Neutrophil (primary cell): ENCODE results near the gene NPHP4.

Experiments used
- H3K27ac ChIP-seq: fragments of 200-600 bp; sonication (generic); 2 replicates; pipeline ENCODE4 v1.5.1; 2016; ENCODE audit warnings: mild to moderate bottlenecking, moderate library complexity
- H3K27me3 ChIP-seq: fragments of 200-600 bp; sonication (generic); 2 replicates; pipeline ENCODE4 v1.6.0; 2016; ENCODE audit warnings: mild to moderate bottlenecking
- H3K36me3 ChIP-seq: fragments of 200-600 bp; sonication (generic); 2 replicates; pipeline ENCODE4 v1.5.1; 2017
- H3K4me1 ChIP-seq, 2 experiments: fragments of 200-600 bp in 1 of 2; sonication (generic) in 1 of 2; 1 replicate in 1 of 2; 2 replicates in 1 of 2; pipeline versions ENCODE4 v1.5.1 to v1.6.1; 2013 to 2016; ENCODE audit warnings: low read depth in 1 of 2, low read length in 1 of 2, mild to moderate bottlenecking in 1 of 2, moderate library complexity in 1 of 2; ENCODE audit not compliant: control insufficient read depth in 1 of 2, insufficient read depth in 1 of 2
- H3K4me3 ChIP-seq, 2 experiments: fragments of 200-600 bp in 1 of 2; sonication (generic) in 1 of 2; 1 replicate in 1 of 2; 2 replicates in 1 of 2; pipeline ENCODE4 v1.5.1; 2013 to 2016; ENCODE audit warnings: low read depth in 1 of 2, low read length in 1 of 2, mild to moderate bottlenecking in 1 of 2, moderate library complexity in 1 of 2
- H3K9me3 ChIP-seq: fragments of 200-600 bp; sonication (generic); 2 replicates; pipeline ENCODE4 v1.5.1; 2016
- TF ChIP-seq, protein P1 (sequence below): fragments of 200-600 bp; sonication (generic); IDR thresholded peaks from 2 replicates; pipeline ENCODE4 v1.5.1; 2016; ENCODE audit warnings: antibody characterized with exemption

Gene NPHP4

GRCh38 chr1:5815211-5815610 lies 177.0 kb downstream of the NPHP4 start:
- peaks cover 3% of the 10 kb centered on the region for H3K27me3 ChIP-seq

GRCh38 chr1:5814046-5814619 lies 178.1 kb downstream of the NPHP4 start:
- H3K27me3 ChIP-seq, result peaks cover 3% of the 10 kb centered on the region
- H3K4me3 ChIP-seq, result no peak overlapping the region
- no peaks in the 10 kb centered on the region for H3K9me3 ChIP-seq
- no peaks in the 10 kb centered on the region for H3K4me1 ChIP-seq
- H3K27ac ChIP-seq, result no peak overlapping the region
- TF ChIP-seq, protein P1, sequence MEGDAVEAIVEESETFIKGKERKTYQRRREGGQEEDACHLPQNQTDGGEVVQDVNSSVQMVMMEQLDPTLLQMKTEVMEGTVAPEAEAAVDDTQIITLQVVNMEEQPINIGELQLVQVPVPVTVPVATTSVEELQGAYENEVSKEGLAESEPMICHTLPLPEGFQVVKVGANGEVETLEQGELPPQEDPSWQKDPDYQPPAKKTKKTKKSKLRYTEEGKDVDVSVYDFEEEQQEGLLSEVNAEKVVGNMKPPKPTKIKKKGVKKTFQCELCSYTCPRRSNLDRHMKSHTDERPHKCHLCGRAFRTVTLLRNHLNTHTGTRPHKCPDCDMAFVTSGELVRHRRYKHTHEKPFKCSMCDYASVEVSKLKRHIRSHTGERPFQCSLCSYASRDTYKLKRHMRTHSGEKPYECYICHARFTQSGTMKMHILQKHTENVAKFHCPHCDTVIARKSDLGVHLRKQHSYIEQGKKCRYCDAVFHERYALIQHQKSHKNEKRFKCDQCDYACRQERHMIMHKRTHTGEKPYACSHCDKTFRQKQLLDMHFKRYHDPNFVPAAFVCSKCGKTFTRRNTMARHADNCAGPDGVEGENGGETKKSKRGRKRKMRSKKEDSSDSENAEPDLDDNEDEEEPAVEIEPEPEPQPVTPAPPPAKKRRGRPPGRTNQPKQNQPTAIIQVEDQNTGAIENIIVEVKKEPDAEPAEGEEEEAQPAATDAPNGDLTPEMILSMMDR, result no peak
- no peaks in the 10 kb centered on the region for H3K36me3 ChIP-seq

More at GRCh38 chr1:5815211-5815610, 177.0 kb downstream of the NPHP4 start:
- Histone ChIP-seq H3K36me3 (no peaks in the 10 kb centered on the region), H3K4me1 (no peaks in the 10 kb centered on the region), H3K4me3 (no peak overlapping the region), H3K27ac (no peak overlapping the region), H3K9me3 (no peaks in the 10 kb centered on the region)
- TF ChIP-seq, protein P1, result no peak

DNA sequence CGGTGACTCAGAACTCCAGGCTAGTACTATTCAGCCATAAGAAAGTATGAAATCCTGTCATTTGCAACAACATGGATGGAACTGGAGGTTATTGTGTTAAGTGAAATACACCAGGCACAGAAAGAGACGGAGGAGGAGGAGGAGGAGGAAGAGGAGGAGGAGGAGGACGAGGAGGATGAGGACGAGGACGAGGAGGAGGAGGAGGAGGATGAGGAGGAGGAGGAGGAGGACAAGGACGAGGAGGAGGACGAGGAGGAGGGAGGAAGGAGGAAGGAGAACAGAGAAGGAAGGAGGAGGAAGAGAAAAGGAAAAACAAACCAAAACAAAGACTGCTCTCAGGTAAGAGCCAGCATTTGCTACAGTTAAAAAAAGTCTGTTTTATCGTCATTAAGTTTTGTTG lies 178.7 kb downstream of the NPHP4 start:
- H3K36me3 ChIP-seq, result no peaks in the 10 kb centered on the region
- no peaks in the 10 kb centered on the region for H3K9me3 ChIP-seq
- TF ChIP-seq, protein P1, result no peak
- H3K27ac ChIP-seq, result no peak overlapping the region
- no peak overlapping the region for H3K4me3 ChIP-seq
- no peaks in the 10 kb centered on the region for H3K4me1 ChIP-seq
- H3K27me3 ChIP-seq, result peaks cover 3% of the 10 kb centered on the region
